Activated T-cell treated with anti-CD3 and anti-CD28 coated beads, Interleukin-2, amount 50 U/mL, for 48 hours (primary cell): Measurements from ENCODE around the gene SRSF9.
"Not testable (repeated sequence)": the region's sequence is repeated elsewhere in the genome, so short reads cannot be mapped to it uniquely, and the experiment has no call there.

Experiments used
- DNase-seq, 2 experiments: peaks; one replicate each; pipeline ENCODE4 v3.0.0-alpha.2; 2020

SRSF9 gene

GRCh38 chr12:120481022-120481767 is 11.6 kb upstream of the SRSF9 start:
- DNase-seq = no peak

GRCh38 chr12:120480211-120480610 is 10.7 kb upstream of the SRSF9 start:
- no peak for DNase-seq

GRCh38 chr12:120479458-120479857 is 9.9 kb upstream of the SRSF9 start:
- no peak for DNase-seq

GRCh38 chr12:120475643-120476042 is 6.1 kb upstream of the SRSF9 start:
- no peak for DNase-seq

GRCh38 chr12:120474616-120474960 is 5.0 kb upstream of the SRSF9 start:
- DNase-seq = no peak

GRCh38 chr12:120473807-120474615 is 4.5 kb upstream of the SRSF9 start:
- no peak for DNase-seq

- DNase-seq = no peak
Measured at GRCh38 chr12:120472521-120472920, 3.0 kb upstream of the SRSF9 start.

- DNase-seq = no peak
Measured at GRCh38 chr12:120470150-120470784, 719 bp upstream of the SRSF9 start.

- peak in 1 of 2 experiments; percentile 53 for DNase-seq
Measured at GRCh38 chr12:120468821-120469449, 613 bp downstream of the SRSF9 start.

- peak; percentile 48 to 54 for DNase-seq
Measured at GRCh38 chr12:120468325-120468820, 1.2 kb downstream of the SRSF9 start.

GRCh38 chr12:120467439-120467838 is 2.1 kb downstream of the SRSF9 start:
- DNase-seq = no peak

GRCh38 chr12:120466560-120467315 is 2.8 kb downstream of the SRSF9 start:
- peak; percentile 52 to 59 for DNase-seq

GRCh38 chr12:120465756-120466155 is 3.8 kb downstream of the SRSF9 start:
- DNase-seq = no peak

- no peak for DNase-seq
Measured at GRCh38 chr12:120463712-120464111, 5.8 kb downstream of the SRSF9 start.

GRCh38 chr12:120462099-120462640 is 7.4 kb downstream of the SRSF9 start:
- no peak for DNase-seq

- no peak for DNase-seq
Measured at GRCh38 chr12:120460157-120460556, 9.4 kb downstream of the SRSF9 start.

- no peak for DNase-seq
Measured at GRCh38 chr12:120457133-120457532, 12.4 kb downstream of the SRSF9 start.

GRCh38 chr12:120455302-120455701 is 14.2 kb downstream of the SRSF9 start:
- DNase-seq = no peak

- DNase-seq = no peak
Measured at GRCh38 chr12:120453977-120454376, 15.6 kb downstream of the SRSF9 start.

- DNase-seq = no peak
Measured at GRCh38 chr12:120453060-120453750, 16.3 kb downstream of the SRSF9 start.

- DNase-seq = not testable (repeated sequence)
Measured at GRCh38 chr12:120452524-120452923, 17.0 kb downstream of the SRSF9 start.
